Measurements from ENCODE around the gene PEX13.
"Not testable (repeated sequence)": the region's sequence is repeated elsewhere in the genome, so short reads cannot be mapped to it uniquely, and the experiment has no call there.

PEX13 gene

GRCh38 chr2:61017556-61018317 lies at the start of gene PEX13, which contains the start of gene PUS10:
TSS of gene PEX13 (plus strand) at chr2:61017720. CDS start at chr2:61017760, 40 bp downstream.
TSS of gene PUS10 (minus strand) at chr2:61018255. CDS start at chr2:61011890, 6,365 bp downstream.
- peak; percentile 89 for DNase-seq (ENCODE audit: low spot score)

DNA sequence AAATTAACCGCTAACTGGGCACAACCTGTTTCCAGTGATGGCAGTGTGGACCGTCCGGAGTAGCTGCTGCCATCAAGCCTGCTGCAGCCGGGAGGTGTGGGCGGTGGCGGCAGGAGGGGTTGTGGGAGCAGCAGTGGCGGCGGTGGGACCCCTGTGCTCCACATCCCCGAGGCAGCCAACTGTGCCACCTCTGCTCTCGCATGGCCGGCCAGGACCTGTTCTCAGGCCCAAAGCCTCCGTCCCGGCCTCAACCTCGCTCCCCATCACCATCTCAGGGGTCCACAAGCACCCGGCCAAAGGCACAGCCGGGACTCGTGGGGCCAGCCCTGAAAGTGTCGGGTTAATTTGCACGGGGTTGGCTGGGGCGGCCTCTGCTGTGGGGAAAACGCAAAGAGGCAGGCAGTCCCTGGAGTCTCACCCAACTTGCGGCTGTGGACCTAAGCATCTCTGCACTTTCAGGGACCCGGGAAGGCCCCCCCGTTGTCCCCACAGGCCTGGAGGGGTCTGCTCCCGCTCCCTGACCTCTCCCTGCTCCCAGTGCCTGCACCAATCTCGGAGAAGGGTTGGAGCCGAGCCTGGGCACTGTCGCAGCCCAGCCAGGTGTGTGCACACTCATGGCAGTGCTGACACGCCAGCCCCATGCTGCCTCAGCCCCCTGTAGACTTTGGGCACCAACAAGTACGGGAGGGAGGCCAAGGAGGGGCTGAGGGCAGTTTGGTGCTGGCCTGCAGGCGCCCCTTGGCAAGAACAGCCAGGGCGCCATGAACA lies 44.4 kb upstream of the PEX13 start:
- DNase-seq (ENCODE audit: low spot score) = no peak

DNA sequence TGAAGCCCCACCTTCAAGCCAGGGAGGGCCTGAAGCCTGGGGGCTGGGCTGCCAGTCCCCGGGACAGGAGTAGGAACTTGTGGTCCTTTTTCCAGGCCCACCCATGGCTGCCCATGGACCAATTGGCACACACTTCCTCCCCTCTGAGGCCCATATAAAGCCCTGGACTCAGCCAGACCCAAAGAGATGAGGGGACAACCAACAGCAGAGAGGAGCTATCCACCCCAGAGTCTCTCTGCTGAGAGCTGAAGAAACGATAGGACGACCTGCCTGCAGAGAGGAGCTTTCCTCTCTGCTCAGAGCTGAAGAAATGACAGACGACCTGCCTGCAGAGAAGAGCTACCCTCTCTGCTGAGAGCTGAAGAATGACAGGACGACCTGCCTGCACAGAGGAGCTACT lies 43.8 kb upstream of the PEX13 start:
- no peak for DNase-seq (ENCODE audit: low spot score)

GRCh38 chr2:60974652-60975051 lies 42.9 kb upstream of the PEX13 start:
- DNase-seq (ENCODE audit: low spot score) = no peak

GRCh38 chr2:60976256-60976850 lies 41.2 kb upstream of the PEX13 start:
- DNase-seq (ENCODE audit: low spot score) = no peak

- no peak for DNase-seq (ENCODE audit: low spot score)
These were observed 40.5 kb upstream of the PEX13 start for GRCh38 chr2:60976875-60977561.

GRCh38 chr2:60977562-60977895 lies 40.0 kb upstream of the PEX13 start:
- DNase-seq (ENCODE audit: low spot score) = no peak

GRCh38 chr2:60979231-60979630 lies 38.3 kb upstream of the PEX13 start:
- no peak for DNase-seq (ENCODE audit: low spot score)

DNA sequence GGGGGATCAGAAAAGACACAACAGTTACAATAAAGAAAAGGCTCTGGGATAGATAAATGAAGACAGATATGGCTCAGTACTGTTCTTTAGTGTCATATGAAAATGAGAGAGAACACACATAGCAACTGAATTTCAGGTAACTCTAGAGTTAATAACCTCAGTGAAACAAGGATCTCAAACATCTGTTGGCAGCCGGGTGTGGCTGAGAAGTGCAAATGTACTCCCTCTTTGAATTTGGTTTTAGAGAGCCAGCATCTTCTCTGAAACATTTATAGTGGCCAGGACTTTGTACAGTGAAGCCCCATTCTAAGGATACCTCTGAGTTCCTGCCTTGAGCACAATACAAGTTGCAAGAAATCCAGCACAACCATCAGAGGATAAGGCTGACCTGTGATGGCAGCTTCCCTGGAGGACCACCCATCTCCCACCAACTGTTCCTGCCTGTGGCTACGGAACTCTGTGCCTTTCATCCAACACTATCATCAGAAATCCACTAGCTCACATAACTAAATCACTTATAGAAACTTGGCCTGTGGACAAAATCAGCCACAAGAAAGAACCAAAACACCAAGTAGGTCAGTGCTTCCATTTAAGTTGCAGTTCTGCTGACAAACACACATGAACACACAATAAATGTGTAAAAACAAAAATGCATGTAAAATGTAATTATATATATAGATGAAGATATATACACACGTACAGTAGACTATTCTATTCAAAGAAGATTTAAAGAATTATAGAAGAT lies 37.3 kb upstream of the PEX13 start:
- DNase-seq (ENCODE audit: low spot score) = no peak

- not testable (repeated sequence) for DNase-seq (ENCODE audit: low spot score)
These were observed 35.5 kb upstream of the PEX13 start for GRCh38 chr2:60982066-60982465.

GRCh38 chr2:60984720-60985119 lies 32.8 kb upstream of the PEX13 start:
- no peak for DNase-seq (ENCODE audit: low spot score)

DNA sequence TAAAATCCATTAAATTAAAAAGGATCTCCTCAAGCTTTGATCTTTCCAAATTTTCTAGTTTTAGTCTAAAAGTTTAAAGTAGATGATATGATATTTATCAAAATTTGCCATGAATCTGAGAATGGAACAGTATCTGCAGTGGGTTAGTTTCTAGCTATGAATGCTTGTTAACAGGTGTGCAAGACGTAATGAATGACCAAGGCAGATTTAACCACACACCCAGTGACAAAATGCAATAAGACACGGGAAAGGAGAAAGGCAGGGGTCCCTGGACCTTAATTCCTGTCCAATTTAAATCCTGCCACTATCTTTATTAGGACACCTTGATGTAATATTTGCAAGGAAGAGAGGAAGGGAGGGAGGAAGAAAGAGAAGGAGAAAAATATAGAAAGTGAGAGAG lies 30.5 kb upstream of the PEX13 start:
- DNase-seq (ENCODE audit: low spot score) = no peak

DNA sequence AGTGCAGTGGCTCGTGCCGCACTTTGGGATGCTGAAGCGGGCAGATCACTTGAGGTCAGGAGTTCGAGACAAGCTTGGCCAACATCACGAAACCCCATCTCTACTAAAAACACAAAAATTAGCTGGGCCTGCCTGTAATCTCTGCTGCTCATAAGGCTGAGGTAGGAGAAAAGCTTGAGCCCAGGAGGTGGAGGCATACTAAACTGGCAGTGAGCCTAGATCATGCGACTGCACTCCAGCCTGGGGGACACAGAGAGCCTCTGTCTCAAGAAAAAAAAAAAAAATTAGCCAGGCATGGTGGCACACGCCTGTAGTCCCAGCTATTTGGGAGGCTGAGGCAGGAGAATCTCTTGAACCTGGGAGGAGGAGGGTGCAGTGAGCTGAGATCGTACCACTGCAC lies 29.9 kb upstream of the PEX13 start:
- DNase-seq (ENCODE audit: low spot score) = not testable (repeated sequence)

GRCh38 chr2:60989259-60989658 lies 28.3 kb upstream of the PEX13 start:
- DNase-seq (ENCODE audit: low spot score) = no peak

DNA sequence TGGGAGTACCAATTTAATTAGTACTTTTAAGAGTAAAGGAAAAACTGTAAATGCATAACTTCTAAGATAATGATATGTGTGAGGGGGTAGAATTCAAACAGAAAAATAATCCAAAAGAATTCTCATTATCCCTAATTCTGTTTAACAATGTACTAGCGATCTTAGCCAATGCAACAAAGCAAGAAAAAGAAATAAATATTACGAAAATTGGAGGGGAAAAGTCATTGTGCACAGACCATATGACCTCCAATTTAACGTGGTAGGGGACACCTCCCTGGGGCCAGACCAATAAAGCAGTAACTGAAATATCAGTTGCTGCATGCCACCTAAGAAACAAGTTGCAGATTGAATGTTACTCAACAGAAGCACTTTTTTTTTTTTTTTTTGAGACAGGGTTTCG lies 25.9 kb upstream of the PEX13 start:
- no peak for DNase-seq (ENCODE audit: low spot score)

DNA sequence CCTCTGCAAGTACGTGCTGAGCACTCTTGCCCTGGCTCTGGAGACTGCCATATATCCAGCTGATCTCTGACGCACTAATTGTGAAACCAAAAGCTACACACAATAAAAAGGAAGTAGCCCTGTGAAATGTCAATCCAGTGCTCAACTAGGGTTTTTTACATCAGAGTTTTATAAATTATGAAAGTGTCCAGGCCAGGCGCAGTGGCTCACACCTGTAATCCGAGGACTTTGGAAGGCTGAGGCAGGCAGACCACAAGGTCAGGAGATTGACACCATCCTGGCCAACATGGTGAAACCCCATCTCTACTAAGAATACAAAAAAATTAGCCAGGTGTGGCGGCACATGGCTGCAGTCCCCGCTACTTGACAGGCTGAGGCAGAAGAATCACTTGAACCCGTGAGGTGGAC lies 24.5 kb upstream of the PEX13 start:
- peak; percentile 53 for DNase-seq (ENCODE audit: low spot score)

- DNase-seq (ENCODE audit: low spot score) = no peak
These were observed 23.4 kb upstream of the PEX13 start for GRCh38 chr2:60994131-60994530.

GRCh38 chr2:60998628-60999545 lies 18.6 kb upstream of the PEX13 start:
- peak; percentile 54 for DNase-seq (ENCODE audit: low spot score)

- no peak for DNase-seq (ENCODE audit: low spot score)
These were observed 11.8 kb upstream of the PEX13 start for GRCh38 chr2:61005736-61006135.

DNA sequence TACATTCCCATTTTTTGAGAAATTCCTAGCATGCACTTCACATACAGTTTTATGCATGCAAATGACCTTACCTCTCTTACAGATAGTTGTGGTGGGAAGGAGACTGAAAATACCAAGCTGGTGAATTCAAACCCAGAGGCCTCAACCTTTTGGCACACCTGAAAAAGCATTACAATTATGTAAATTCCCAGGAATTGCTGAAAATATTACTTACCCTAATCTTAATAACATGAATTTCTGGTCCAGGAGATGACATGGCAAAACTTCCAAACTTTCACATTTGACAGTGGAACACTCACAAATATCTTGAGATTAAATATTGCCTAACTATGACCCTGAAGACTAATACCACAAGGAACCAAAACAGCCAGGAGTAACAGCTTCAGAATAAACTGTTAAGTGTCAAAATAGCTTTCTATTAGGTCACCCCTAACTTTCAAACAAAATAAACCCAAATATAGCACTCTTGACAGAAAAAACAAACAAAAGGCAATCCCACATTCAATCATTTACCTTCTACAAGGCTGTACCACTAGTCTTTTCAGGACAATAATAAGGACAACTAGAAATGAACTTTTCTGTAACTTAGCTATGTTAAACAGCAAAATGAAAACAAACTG lies 10.9 kb upstream of the PEX13 start:
- no peak for DNase-seq (ENCODE audit: low spot score)
